Measurements from ENCODE around the gene BABAM2. TPM values are rescaled to one million over a fixed set of nuclear protein-coding genes. Genes with fewer than 3 reads are reported as not detected.
A peak's percentile ranks its signal among the peaks of the same experiment; 100 is the strongest.

The BABAM2 gene
- total and polyA plus RNA-seq, 7 experiments from 2014 or later: 34.2 to 58.2 (median 44.2) TPM

DNA sequence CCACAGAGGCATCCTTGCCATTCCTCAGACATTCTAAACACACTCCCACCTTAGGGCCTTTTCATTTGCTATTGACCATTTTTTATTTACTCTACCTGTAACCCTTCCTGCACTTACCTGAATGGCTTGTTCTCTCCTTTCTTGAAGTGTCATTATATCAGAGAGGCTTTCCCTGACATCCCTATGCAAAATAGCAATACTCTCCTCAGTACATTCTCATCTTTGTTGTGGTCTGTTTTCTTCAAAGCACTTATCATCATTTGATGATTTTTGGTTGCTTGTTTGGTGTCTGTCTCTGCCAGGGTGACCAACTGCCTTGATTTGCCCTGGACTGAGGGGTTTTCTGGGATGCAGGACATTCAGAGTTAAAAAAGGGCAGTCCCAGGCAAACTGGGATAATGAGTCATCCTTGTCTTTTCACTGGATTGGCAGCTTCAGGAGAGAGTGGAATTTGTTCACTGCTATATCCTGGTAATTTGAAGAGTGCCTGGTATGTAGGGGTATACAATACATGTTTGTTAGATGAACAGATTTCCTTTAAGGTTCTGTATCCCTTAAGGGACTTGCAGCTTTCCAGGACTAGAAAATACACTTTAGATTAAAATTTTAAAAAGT is 102.4 kb downstream of the BABAM2 start:
- Histone ChIP-seq H3K9me3 (ENCODE audit: control insufficient read depth in 2 of 3, low read length in 3 of 3) (no peaks in the 10 kb centered on the region), H3K27ac (ENCODE audit: low read depth, low read length) (no peak overlapping the region), H3K36me3 (ENCODE audit: control insufficient read depth in 2 of 3, insufficient read depth in 3 of 3, low read length in 3 of 3) (peaks cover 0 to 5% (median 0%) of the 10 kb centered on the region in 3 experiments), H3K4me3 (ENCODE audit: low read length) (no peak overlapping the region), H3K27me3 (ENCODE audit: control insufficient read depth in 2 of 2, insufficient read depth in 2 of 2, low read length in 2 of 2) (no peaks in the 10 kb centered on the region), H3K4me1 (ENCODE audit: control insufficient read depth in 2 of 2, insufficient read depth in 2 of 2, low read length in 2 of 2) (peaks cover 11 to 20% of the 10 kb centered on the region in 2 donors)
- H3K36me3 Mint-ChIP-seq: peaks cover 18 to 59% (median 47%) of the 10 kb centered on the region in 5 donors
- H3K9me3 Mint-ChIP-seq: peaks cover 0 to 22% (median 3%) of the 10 kb centered on the region in 11 donors
- intact Hi-C loops (cut with micrococcal nuclease): no loop called here
- no peaks in the 10 kb centered on the region for H3K27me3 Mint-ChIP-seq
- no peak for ATAC-seq
- H3K4me1 Mint-ChIP-seq: peaks cover 23 to 35% (median 31%) of the 10 kb centered on the region in 7 donors
- POLR2A ChIA-PET: no interaction called here
- DNase-seq: no peak
- H3K27ac Mint-ChIP-seq: no peak overlapping the region
- CTCF ChIA-PET: no interaction called here
- H3K4me3 Mint-ChIP-seq: no peak overlapping the region

DNA sequence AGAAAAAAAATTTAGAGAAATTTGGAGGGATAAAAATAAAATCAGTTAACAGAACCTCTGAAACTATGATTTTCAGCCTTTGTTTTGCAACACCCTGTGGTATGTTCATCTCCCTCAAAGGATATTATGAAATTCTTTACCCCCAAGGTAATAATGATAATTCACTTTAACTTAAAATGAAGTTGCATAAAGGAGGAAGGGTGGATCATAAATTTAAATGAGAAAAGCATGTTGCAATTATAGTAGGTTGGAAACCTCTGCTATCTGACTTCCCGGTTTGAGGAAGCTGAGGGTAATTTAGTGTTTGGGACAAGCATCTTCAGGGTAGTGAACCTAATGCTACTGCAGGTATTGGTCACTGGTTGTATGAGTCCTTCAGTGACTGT is 102.9 kb downstream of the BABAM2 start:
- Histone ChIP-seq H3K27me3 (ENCODE audit: control insufficient read depth in 2 of 2, insufficient read depth in 2 of 2, low read length in 2 of 2) (no peaks in the 10 kb centered on the region), H3K27ac (ENCODE audit: low read depth, low read length) (no peak overlapping the region), H3K36me3 (ENCODE audit: control insufficient read depth in 2 of 3, insufficient read depth in 3 of 3, low read length in 3 of 3) (peaks cover 0 to 5% (median 0%) of the 10 kb centered on the region in 3 experiments), H3K9me3 (ENCODE audit: control insufficient read depth in 2 of 3, low read length in 3 of 3) (no peaks in the 10 kb centered on the region), H3K4me1 (ENCODE audit: control insufficient read depth in 2 of 2, insufficient read depth in 2 of 2, low read length in 2 of 2) (peaks cover 8 to 15% of the 10 kb centered on the region in 2 donors), H3K4me3 (ENCODE audit: low read length) (no peak overlapping the region)
- no peak overlapping the region for H3K4me3 Mint-ChIP-seq
- H3K9me3 Mint-ChIP-seq: peaks cover 0 to 22% (median 3%) of the 10 kb centered on the region in 11 donors
- POLR2A ChIA-PET: no interaction called here
- intact Hi-C loops (cut with micrococcal nuclease): no loop called here
- peaks cover 18 to 59% (median 47%) of the 10 kb centered on the region in 5 donors for H3K36me3 Mint-ChIP-seq
- H3K27me3 Mint-ChIP-seq: no peaks in the 10 kb centered on the region
- CTCF ChIA-PET: no interaction called here
- H3K4me1 Mint-ChIP-seq: peaks cover 19 to 30% (median 26%) of the 10 kb centered on the region in 7 donors
- DNase-seq (no peak), ATAC-seq (peak; percentile 36)
- no peak overlapping the region for H3K27ac Mint-ChIP-seq

DNA sequence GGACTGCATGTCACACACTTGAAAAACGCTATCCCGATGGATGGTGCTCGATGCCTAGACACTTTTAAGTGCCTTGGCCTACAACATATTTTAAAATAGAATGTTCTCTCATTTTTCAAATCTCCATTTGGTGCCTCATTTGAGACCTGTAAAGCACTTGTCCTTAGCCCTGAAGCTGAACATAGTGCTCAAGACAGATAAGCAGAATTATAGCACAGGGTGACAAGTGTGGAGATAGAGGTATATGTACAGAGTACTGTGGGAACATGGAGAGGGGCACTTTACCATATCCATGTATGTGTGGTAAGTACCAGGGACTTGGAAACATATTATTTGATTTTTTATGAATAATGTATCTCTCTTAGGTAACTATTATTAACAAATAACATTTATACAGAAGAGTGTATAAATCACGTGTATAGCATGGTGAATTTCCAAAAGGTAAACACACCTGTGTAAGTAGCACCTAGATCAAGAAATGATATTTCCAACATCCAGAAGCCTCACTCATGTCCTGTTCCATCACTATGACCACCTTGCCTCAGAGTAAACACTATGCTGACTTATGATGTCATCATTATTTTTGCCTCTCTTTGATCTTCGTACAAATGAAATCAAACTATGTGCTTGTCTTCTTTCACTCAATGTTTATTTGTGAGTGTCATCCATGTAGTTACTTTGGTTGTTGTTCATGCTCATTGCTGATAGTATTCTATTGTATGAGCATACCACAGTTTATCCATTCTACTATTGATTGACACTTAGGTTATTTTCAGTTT is 103.6 kb downstream of the BABAM2 start:
- Histone ChIP-seq H3K27ac (ENCODE audit: low read depth, low read length) (no peak overlapping the region), H3K4me1 (ENCODE audit: control insufficient read depth in 2 of 2, insufficient read depth in 2 of 2, low read length in 2 of 2) (peaks cover 2 to 10% of the 10 kb centered on the region in 2 donors), H3K4me3 (ENCODE audit: low read length) (no peak overlapping the region), H3K9me3 (ENCODE audit: control insufficient read depth in 2 of 3, low read length in 3 of 3) (no peaks in the 10 kb centered on the region), H3K27me3 (ENCODE audit: control insufficient read depth in 2 of 2, insufficient read depth in 2 of 2, low read length in 2 of 2) (no peaks in the 10 kb centered on the region), H3K36me3 (ENCODE audit: control insufficient read depth in 2 of 3, insufficient read depth in 3 of 3, low read length in 3 of 3) (peaks cover 0 to 5% (median 0%) of the 10 kb centered on the region in 3 experiments)
- peaks cover 0 to 21% (median 3%) of the 10 kb centered on the region in 11 donors for H3K9me3 Mint-ChIP-seq
- DNase-seq (no peak), ATAC-seq (no peak)
- intact Hi-C loops (cut with micrococcal nuclease): no loop called here
- no peak overlapping the region for H3K4me3 Mint-ChIP-seq
- H3K4me1 Mint-ChIP-seq: peaks cover 12 to 22% (median 19%) of the 10 kb centered on the region in 7 donors
- POLR2A ChIA-PET: no interaction called here
- no peak overlapping the region for H3K27ac Mint-ChIP-seq
- H3K36me3 Mint-ChIP-seq: peaks cover 16 to 60% (median 45%) of the 10 kb centered on the region in 5 donors
- CTCF ChIA-PET: no interaction called here
- no peaks in the 10 kb centered on the region for H3K27me3 Mint-ChIP-seq

DNA sequence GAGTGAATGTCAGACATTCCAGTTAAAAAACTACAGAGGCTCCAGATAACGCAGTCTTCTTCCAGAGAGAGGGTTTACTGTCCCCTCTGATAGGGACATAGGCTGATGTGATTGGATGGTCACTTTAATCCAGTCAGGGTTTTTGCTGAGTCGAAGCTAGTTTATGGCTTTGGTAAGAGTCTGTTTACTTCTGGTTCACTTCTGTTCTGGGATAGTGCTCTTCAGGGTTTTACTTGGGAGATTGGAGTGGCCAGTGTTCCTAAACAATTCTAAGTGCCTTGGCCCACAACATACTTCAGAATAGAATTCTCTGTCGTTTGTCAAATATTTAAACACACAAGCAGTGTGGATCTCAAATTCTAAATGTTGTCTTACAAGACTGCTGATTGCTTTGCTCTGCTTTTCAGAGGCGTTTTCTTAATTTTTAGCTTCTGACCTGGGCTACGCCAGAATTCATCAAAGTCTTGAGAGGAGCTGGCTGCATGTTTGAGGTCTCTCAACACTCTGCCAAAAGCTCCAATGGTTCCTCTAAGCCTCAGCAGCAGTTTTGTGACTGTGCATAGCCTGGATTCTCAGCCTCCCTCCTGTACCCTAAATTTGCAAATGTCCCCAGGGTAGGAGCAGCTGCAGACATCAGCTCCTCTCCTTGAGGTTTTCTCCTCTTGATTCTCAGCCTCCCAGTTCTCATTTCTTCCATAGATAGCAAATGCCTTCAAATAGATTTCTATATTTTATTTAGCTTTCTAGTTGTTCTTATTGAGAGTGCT is 105.8 kb downstream of the BABAM2 start:
- Histone ChIP-seq H3K27me3 (ENCODE audit: control insufficient read depth in 2 of 2, insufficient read depth in 2 of 2, low read length in 2 of 2) (no peaks in the 10 kb centered on the region), H3K4me1 (ENCODE audit: control insufficient read depth in 2 of 2, insufficient read depth in 2 of 2, low read length in 2 of 2) (no peaks in the 10 kb centered on the region), H3K27ac (ENCODE audit: low read depth, low read length) (no peak overlapping the region), H3K4me3 (ENCODE audit: low read length) (no peak overlapping the region), H3K9me3 (ENCODE audit: control insufficient read depth in 2 of 3, low read length in 3 of 3) (no peaks in the 10 kb centered on the region), H3K36me3 (ENCODE audit: control insufficient read depth in 2 of 3, insufficient read depth in 3 of 3, low read length in 3 of 3) (peaks cover 0 to 5% (median 0%) of the 10 kb centered on the region in 3 experiments)
- H3K27ac Mint-ChIP-seq: no peak overlapping the region
- peaks cover 0 to 16% (median 3%) of the 10 kb centered on the region in 11 donors for H3K9me3 Mint-ChIP-seq
- H3K36me3 Mint-ChIP-seq: peaks cover 18 to 54% (median 46%) of the 10 kb centered on the region in 5 donors
- DNase-seq (no peak), ATAC-seq (no peak)
- intact Hi-C loops (cut with micrococcal nuclease): no loop called here
- peaks cover 5 to 16% (median 13%) of the 10 kb centered on the region in 7 donors for H3K4me1 Mint-ChIP-seq
- ChIA-PET POLR2A (no interaction called here), CTCF (no interaction called here)
- H3K4me3 Mint-ChIP-seq: no peak overlapping the region
- H3K27me3 Mint-ChIP-seq: no peaks in the 10 kb centered on the region

DNA sequence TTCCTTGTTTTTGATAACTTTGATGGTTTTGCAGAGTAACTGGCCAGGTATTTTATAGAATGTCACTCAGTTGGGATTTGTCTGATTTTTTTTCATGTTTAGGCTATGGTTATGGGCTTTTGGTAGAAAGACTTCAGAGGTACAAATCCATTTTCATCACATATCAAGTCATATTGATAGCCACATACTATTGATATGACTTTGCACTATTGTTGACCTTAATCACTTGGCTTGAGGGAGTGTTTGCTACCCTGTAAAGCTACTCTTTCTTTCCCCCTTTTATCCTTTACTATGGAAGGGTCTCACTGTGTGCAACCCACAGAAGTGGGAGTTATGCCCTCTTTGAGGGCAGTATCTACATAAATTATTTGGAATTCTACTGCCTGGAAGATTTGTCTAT is 109.8 kb downstream of the BABAM2 start:
- intact Hi-C loops (cut with micrococcal nuclease): loop anchor here in 1 of 2 donors (5.0 kb wide), 1 partner anchor 43 kb away; no protein-coding TSS in a partner anchor
- Mint-ChIP-seq H3K4me3 (no peak overlapping the region), H3K4me1 (peaks cover 7 to 26% (median 21%) of the 10 kb centered on the region in 7 donors)

DNA sequence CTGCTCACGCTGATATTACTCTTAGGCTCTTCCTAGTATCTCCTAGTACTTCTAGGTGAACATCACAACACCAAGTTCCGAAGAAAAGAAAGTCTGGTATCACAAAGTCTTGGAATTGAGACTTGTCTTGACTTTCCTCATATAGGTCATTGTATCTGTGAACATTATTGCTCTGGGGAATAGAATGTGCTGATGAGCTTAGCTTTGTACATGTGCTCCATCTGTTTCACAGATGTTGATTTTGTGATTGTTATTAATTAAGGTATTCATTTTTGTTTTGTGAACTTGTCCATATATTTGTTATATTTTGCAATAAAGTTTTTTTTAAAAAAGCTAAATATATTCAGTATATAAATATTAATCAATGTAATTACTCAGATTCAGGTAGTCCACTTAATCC is 111.7 kb downstream of the BABAM2 start:
- Mint-ChIP-seq H3K4me3 (no peak overlapping the region), H3K27ac (no peak overlapping the region), H3K9me3 (peaks cover 0 to 7% (median 0%) of the 10 kb centered on the region in 11 donors), H3K27me3 (no peaks in the 10 kb centered on the region), H3K4me1 (peaks cover 6 to 26% (median 22%) of the 10 kb centered on the region in 7 donors), H3K36me3 (peaks cover 10 to 26% (median 17%) of the 10 kb centered on the region in 5 donors)
- ChIA-PET POLR2A (no interaction called here), CTCF (interaction anchor here (0.6 kb wide), 1 partner anchor 271 kb away, joined by 4 read pairs; no protein-coding TSS in a partner anchor)
- Histone ChIP-seq H3K4me3 (ENCODE audit: low read length) (no peak overlapping the region), H3K4me1 (ENCODE audit: control insufficient read depth in 2 of 2, insufficient read depth in 2 of 2, low read length in 2 of 2) (no peaks in the 10 kb centered on the region), H3K27ac (ENCODE audit: low read depth, low read length) (no peak overlapping the region), H3K9me3 (ENCODE audit: control insufficient read depth in 2 of 3, low read length in 3 of 3) (no peaks in the 10 kb centered on the region), H3K27me3 (ENCODE audit: control insufficient read depth in 2 of 2, insufficient read depth in 2 of 2, low read length in 2 of 2) (no peaks in the 10 kb centered on the region), H3K36me3 (ENCODE audit: control insufficient read depth in 2 of 3, insufficient read depth in 3 of 3, low read length in 3 of 3) (no peaks in the 10 kb centered on the region)
- intact Hi-C loops (cut with micrococcal nuclease): loop anchor here in 1 of 2 donors (5.0 kb wide), 1 partner anchor 45 kb away; no protein-coding TSS in a partner anchor
- no peak for DNase-seq
- ATAC-seq: no peak

More for the DNA sequence above, 109.8 kb downstream of the BABAM2 start:
- Mint-ChIP-seq H3K27ac (no peak overlapping the region), H3K27me3 (no peaks in the 10 kb centered on the region), H3K36me3 (peaks cover 16 to 32% (median 28%) of the 10 kb centered on the region in 5 donors), H3K9me3 (peaks cover 0 to 7% (median 0%) of the 10 kb centered on the region in 11 donors)
- Histone ChIP-seq H3K27me3 (ENCODE audit: control insufficient read depth in 2 of 2, insufficient read depth in 2 of 2, low read length in 2 of 2) (no peaks in the 10 kb centered on the region), H3K27ac (ENCODE audit: low read depth, low read length) (no peak overlapping the region), H3K9me3 (ENCODE audit: control insufficient read depth in 2 of 3, low read length in 3 of 3) (no peaks in the 10 kb centered on the region), H3K4me1 (ENCODE audit: control insufficient read depth in 2 of 2, insufficient read depth in 2 of 2, low read length in 2 of 2) (no peaks in the 10 kb centered on the region), H3K36me3 (ENCODE audit: control insufficient read depth in 2 of 3, insufficient read depth in 3 of 3, low read length in 3 of 3) (no peaks in the 10 kb centered on the region), H3K4me3 (ENCODE audit: low read length) (no peak overlapping the region)
- POLR2A ChIA-PET: no interaction called here
- CTCF ChIA-PET: no interaction called here
- no peak for DNase-seq
- ATAC-seq: no peak
